Epithelial cell of prostate (primary cell): ENCODE measurements around the gene CDC73.
"Not testable (repeated sequence)": the region's sequence is repeated elsewhere in the genome, so short reads cannot be mapped to it uniquely, and the experiment has no call there.

Source experiments
- DNase-seq: peaks from one replicate; pipeline ENCODE4 v3.0.0-alpha.2; 2011; ENCODE audit warnings: low read depth, low spot score
- H3K27ac ChIP-seq: fragments of 450-650 bp; 2 replicates; pipeline ENCODE4 v1.5.1; 2017; ENCODE audit warnings: mild to moderate bottlenecking

The CDC73 gene

DNA sequence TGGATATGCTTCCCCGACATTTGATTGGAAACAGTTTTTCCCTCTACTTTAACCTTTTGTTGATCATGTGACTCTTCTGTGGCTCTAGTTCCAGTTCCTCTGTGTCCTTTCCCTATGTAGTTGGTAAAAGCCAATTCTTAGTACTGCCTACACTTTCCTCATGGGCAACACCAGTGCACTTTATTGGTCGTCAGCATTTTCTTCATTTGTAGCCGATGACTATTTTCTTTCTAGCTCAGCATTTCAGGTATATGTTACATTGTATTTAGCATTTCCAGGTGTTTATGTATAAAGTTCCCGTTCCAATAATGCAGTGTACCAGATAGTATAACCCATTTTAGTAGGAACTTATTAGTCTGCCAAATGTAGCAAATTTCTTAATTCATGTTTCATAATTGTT, 92.2 kb downstream of the CDC73 start:
- DNase-seq = no peak
- no peak overlapping the region for H3K27ac ChIP-seq

DNA sequence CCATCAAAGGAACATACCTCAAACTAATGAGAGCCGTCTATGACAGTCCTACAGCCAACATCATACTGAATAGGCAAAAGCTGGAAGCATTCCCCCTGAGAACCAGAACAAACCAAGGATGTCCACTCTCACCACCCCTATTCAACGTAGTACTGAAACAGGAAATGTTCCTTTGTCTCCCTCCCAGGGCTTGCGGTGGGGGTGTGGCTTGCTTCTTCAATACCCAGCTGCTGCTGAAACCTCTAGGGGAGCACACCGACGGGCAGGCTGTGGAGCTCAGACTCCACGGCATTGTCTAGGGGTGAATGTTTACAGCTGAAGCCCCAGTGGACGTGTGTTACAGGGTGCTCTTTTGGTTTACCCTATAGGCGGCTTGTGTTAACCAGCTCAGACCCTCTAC, 95.1 kb downstream of the CDC73 start:
- DNase-seq = no peak

DNA sequence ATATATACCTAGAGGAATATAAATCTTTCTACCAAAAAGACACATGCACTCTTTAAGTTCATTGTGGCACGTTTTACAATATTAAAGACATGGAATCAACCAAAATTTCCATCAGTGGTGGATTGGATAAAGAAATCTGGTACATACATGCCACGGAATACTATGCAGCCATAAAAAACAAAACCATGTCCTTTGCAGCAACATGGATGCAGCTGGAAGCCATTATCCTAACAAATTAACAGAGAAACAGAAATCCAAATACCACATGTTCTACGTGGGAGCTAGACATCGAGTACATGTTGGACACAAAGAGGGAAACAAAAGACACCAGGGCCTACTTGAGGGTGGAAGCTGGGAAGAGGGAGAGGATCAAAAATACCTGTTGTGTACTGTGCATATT, 97.6 kb downstream of the CDC73 start:
- no peak for DNase-seq
- H3K27ac ChIP-seq = no peak overlapping the region

More for the DNA sequence above, 95.1 kb downstream of the CDC73 start:
- H3K27ac ChIP-seq = no peak overlapping the region

DNA sequence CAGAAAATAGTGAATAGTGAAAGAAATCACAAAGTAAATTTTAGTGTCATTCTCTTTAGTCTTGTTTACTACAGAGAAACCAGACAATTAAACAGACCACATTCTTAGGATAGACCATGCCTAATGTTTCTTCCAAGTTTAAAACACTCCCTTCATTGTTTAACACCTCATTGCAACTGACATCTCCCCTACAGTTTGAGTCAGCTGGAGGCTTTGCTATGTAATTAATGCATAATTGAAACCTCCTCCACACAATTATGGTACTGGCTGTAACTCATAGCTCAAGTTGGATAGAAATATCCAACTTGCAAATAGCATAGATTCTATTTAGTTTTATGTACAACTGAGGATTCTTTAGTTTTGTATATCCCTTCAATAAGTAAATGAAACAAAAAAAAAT, 99.8 kb downstream of the CDC73 start:
- no peak overlapping the region for H3K27ac ChIP-seq
- no peak for DNase-seq

DNA sequence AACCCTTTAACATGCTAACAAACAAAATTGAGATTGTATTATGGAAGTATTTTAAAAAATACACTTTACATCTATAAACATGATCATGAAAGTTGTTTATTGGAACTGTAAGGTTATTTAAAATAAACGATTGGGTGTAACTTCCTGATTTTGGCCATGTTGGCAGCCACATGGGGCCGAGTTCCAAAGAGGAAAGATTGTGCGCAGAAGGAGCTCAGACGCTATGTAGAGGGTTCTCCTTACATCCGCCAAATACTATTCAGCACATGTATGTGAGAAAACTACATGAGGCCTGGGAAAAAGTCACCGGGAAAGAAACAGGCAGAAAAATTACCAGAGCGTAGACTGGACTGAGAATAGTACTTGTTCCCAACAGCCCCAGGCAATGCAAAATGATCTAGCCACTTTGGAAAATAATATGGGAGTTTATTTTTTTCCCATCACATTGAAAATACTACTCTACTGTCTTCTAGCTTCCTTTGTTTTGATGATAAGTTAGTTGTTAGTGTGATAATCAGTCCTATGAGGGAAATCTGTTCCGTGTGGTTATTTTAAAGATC, 100.3 kb downstream of the CDC73 start:
- DNase-seq = no peak
- H3K27ac ChIP-seq = no peak overlapping the region

DNA sequence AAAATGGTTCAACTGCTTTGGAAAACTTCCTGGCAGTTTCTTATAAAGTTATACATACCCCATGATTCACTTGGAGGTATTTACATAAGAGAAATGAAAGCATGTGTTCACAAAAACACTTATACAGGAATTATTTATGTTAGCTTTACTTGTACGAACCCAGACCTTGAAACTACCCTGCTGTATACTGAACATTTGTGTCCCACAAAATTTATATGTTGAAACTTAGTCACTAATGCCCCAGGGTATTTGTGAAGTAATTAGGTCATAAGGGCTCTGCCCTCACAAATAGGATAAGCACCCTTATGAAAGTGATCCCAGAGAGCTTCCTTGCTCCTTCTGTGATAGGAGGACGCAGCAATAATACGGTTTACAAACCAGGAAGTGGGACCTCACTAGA, 107.3 kb downstream of the CDC73 start:
- peak overlapping the region; percentile 20 for H3K27ac ChIP-seq
- DNase-seq = peak; percentile 34

DNA sequence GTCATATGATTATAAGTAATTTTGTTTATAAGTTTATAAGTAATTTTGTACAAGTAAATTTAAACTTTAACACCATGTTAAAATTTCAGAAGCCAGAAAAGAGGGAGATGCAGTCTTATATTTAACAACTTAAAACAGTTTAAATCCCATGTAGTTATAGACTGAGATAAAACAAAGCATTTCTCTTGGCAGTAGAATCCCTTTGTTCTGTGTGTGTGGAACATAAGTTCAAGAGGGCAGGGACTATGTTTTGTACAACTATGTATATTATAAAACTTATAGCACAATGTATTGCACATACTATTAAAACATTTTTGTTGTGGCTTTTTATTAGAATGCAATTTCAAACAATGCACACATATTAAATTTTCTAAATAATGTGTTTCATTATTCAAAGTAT, 109.3 kb downstream of the CDC73 start:
- H3K27ac ChIP-seq, DNase-seq: not testable (repeated sequence)

DNA sequence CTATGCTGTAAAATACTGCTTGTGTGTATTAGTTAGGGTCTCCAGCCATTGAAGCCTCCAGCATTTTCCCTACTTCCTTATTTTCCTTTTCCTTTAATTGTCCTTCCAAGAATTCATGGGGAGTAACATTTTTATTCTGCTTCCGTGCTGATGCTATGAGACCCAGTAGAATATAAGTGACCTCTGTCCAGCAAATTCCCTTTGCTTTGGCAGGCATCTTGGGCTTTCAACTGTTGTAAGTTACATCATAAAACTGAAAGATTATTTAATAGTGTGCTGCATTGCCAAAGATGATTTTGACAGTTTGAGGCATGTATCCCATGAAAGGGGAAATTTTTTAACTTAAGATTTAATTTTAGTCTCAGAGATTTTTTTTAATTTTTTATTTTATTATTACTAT, 112.7 kb downstream of the CDC73 start:
- no peak for DNase-seq
- no peak overlapping the region for H3K27ac ChIP-seq

DNA sequence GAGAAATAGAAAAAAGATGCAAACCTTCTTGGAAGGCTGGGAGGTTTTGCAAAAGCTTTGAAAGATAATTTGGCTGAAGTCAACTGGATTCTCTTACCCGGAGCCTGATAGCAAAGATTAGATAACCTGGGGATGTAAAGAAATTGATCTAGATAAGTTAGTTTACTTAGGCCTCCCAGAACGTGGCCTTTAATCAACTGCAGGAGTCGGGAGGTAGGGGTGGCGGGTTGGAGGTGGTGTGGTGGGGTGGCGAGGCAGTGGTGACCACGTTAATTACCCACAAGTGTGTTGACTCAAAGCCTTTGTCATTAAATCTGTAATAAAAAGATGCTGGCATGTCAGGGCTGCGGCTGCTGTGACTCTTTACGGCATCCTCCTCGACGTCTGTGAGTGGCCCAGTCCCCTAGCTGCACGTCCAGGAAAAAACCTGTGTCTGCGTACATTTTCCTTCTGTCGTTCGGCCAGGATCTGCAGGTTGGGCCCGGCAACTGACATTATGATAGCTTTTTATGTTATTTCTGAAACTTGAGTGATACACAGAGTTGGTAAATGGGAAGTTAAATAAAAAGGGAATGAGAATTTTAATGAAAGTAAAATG, 115.6 kb downstream of the CDC73 start:
- H3K27ac ChIP-seq = no peak overlapping the region
- DNase-seq = no peak

DNA sequence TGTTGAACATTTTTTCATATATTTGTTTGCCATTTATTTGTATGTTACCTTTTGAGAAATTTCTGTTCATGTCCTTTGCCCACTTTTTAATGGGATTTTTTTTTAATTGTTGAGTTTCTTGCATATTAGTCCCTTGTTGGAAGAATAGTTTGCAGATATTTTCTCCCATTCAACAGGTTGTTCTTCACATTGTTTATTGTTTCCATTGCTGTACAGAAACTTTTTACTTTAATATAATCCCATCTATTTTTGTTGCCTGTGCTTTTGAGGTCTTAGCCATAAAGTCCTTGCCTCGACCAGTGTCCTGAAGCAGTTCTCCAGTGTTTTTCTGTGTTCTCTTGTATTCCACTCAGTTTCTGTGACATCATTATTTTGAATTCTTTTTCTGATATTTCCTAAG, 118.8 kb downstream of the CDC73 start:
- no peak overlapping the region for H3K27ac ChIP-seq
- DNase-seq = no peak

DNA sequence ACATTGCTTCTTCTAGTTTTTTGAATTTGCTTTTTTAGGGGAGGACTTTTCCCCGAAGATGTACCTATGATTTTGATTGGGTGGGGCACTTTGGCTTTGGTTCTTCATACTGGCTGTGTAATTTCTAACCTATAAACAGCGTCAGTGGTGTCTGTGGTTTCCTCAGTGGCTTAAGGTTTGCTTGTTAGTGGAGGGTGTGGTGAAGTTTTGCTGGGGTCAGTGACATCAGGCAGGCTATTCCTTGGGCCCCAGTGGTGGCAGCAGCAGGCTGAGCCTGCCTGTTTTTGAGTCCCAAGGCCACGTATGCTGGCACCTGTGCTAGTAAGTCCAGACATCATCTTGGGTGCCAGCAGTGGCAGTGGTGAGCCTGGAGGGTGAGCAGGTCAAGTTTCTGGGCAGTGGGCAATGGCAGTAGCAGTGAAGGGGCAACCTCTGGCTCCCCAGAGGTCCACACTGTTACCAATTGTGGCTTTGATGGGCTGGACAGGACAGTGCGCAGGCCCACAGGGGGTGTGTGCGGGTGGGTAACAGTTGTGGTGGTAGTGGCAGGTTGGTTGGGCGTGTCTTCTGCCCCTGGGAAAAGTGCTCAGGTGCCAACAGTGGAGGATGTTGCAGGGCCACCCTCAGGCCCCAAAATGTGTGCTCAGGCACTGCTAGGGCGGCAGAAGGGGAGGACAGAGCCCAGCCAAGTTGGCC, 119.4 kb downstream of the CDC73 start:
- H3K27ac ChIP-seq = no peak overlapping the region
- DNase-seq = no peak

DNA sequence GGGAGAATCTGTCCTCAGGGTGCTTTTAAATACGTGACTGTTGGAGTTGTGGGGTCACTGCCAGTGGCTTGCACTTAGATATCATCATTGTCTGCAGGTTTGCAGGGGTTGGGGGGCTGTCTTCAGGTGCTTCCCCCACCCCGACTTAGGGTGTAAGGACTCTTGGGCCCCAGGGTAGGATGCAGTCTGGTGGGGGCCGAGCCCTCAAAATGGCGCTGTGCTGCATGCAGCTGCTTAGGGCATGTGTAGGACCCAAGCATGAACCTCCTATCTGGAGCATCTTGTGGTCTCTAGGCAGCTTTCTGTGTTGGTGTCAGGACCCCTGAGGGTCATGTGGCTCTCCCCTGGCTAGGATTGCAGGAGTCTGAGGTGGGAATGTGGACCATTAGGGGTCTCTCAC, 120.2 kb downstream of the CDC73 start:
- H3K27ac ChIP-seq = no peak overlapping the region
- no peak for DNase-seq

DNA sequence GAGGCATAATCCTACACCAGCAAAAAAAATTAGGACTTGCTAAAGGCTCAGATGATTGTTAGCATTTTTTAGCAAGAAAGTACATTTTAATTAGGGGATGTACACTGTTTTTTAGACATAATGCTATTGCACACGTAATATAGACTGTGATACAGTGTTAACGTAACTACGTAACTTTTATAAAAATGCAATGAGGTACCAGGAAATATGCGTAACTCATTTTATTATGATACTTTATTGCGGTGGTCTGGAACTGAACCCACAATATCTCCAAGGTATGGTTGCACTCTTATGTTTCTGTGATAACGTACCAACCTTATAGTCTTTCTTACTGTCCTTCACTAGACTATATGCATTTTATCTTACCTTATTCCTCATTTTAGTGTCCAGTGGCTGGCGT, 127.4 kb downstream of the CDC73 start:
- H3K27ac ChIP-seq = no peak overlapping the region
- no peak for DNase-seq

DNA sequence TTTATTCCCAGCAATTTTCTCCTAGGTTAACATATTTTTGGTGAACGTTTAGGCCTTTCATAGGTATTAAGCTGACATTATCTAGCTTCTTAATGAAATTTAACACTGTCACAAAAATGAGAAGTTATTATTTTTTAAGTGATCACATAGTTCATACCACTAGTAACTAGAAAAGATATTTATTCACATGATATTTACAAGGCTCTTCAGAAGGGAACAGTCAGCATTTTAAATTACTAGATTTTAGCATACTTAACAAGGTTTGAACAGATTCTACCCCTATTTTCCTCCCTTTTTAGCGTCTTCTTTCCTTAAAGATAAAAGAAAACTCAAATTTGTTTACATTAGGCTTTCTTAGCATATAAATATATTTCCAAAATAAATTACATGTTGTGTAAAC, 130.1 kb downstream of the CDC73 start:
- DNase-seq = no peak
- no peak overlapping the region for H3K27ac ChIP-seq

DNA sequence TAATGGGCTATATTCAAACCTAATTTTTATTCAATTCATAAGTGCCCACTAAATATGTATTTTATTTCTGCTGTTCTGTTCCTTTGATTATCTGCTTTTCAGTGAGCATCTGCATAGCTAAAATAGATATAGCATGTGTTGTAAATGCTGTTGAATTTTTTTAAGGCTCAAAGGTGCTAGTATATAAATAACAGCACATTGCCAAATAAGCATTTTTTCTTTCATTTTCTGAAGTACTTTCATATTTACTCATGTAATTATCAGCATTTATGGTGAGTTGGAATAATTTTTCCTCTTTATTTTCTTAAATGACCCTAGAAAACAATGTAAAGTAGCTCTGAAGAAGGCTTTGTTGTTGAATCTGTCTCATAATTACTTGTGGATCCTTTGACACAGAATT, 134.2 kb downstream of the CDC73 start:
- no peak overlapping the region for H3K27ac ChIP-seq
- DNase-seq = no peak

DNA sequence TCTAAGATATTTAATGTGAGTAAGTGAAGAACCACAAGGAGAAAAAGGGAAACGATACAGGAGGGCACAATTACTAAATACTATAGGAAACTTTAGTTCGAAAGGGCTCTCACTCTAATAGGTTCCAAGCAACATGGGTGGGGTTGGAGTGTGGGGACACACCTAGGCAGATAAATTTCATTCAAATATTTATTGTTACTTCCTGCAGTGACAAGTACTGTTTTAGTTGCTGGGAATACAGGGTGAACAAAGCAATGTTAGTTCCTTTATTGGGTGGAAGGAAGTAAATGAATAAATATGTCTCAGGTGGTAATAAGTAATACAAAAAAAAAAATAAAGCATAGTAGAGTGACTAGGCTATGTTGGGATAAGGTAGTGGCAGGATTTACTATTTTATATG, 137.8 kb downstream of the CDC73 start:
- H3K27ac ChIP-seq = no peak overlapping the region
- peak; percentile 16 for DNase-seq

DNA sequence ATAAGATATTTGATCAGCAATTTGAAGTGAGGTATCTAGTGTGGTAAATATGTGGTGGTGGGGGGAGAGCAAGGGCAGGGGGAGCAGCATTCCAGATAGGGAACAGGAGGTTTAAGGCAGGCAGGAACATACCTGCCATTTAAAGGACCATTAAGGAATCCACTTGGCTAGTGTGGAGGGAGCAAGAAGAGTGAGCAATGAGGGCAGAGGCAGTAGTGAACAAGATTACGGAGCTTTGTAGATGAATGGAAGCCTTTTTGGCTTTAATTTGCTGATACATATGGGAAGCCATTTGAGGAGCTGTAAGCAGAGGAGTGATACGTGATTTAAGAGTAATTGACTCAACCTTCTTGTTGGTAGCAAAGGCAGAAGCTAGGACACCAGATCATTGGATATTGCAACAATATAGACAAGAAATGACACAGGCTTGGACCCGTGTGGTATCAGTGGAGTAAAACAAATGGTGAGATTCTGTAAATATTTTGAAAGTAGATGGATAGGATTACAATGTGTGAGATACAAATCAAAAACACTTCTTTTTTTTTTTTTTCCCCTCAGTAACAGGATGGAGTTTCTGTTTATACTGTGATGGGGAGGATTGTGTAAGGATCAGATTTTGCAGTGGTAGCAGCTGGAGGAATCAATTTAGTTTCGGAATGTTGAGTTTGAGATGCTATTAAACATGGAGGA, 138.4 kb downstream of the CDC73 start:
- no peak overlapping the region for H3K27ac ChIP-seq
- no peak for DNase-seq

DNA sequence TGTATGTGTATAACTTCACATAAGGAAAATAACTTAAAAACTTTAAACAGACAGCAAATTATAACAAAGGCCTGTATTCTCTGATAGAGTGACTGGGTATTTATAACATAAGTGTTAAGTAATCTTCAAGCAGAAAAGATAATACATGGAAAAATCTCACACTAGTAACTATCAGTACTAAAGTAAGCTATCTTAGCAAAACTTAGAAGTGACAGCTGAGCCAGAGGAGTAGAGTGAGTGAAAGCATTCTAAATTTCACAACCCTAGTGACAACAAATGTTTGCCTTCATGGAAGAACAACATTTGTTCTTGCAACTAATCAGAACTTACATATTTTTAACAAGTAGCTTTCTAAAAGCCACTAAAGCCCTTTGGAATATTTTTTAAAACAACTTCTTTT, 139.1 kb downstream of the CDC73 start:
- no peak for DNase-seq
- H3K27ac ChIP-seq = no peak overlapping the region

DNA sequence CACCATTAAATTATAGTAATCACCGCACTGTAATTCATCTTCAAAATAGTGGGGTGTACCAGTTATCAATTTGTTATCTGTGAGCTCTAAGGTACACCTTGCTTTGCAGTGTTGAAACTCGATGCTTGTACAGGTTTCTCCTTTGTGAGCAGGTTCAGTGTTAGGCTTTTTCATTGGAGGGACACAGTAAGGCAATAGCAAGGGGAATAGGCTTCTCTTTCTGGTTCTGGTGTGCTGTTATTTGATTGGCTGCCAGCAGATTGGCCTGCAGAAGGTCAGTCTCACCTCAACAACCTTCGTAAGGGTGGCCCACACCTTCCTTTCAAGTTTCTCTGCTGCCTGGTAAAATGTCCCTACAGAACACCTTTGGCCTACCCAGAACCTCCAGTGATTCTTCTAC, 140.8 kb downstream of the CDC73 start:
- no peak for DNase-seq
- no peak overlapping the region for H3K27ac ChIP-seq

DNA sequence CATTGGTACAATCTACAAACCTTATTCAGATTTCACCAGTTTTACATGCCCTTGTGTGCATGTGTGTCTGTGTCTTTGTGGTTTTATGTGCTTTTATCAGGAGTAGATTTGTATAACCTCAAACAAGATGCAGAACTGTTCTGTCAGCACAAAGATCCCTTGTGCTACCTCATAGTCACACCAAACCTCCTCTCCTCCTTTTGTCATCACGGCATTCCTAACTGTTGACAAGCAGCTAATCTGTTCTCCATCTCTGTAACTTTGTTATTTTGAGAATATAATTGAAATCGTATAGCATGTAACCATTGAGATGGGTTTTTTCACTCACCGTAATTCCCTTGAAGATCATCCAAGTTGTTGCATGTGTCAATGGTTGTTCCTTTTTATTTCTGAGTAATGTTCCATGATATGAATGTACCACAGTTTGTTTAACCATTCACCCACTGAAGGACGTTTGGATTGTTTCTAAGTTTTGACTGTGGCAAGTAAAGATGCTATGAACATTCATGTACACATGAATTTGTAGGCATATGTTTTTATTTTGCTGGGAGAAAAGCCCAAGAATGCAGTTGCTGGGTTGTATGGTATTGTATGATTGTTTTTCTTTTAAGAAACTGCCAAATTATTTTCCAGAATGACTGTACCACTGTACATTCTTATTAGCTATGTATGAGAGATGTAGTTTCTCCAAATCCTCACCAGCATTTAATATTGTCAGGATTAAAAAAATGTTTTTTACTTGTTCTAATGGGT, 142.7 kb downstream of the CDC73 start:
- no peak for DNase-seq

DNA sequence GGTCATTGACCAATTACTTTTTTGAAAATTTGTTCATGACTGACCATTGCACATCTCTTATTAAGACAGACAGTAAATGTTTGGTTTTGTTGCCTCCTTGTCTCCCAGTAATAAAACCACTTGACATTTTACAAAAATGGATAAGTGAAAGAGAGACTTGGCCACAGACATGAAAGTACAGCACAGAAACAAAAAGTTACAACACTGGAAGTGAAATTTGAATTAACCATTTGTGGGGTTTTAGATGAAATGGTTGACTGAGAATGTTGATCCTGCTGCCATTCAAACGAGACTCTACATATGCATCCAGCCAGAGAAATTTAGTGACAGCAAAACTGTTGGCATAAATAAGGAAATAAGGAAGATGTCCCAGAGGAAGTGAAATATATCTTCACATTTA, 143.9 kb downstream of the CDC73 start:
- no peak overlapping the region for H3K27ac ChIP-seq
- DNase-seq = no peak

More for the DNA sequence above, 142.7 kb downstream of the CDC73 start:
- no peak overlapping the region for H3K27ac ChIP-seq
